ENCODE results near the gene CACNA2D2. TPM values are rescaled to one million over a fixed set of nuclear protein-coding genes. Genes with fewer than 3 reads are reported as not detected.

CACNA2D2 gene
- polyA plus RNA-seq, 1 of the 3 experiments (the other 2 are of a cell fraction): 1.1 TPM

DNA sequence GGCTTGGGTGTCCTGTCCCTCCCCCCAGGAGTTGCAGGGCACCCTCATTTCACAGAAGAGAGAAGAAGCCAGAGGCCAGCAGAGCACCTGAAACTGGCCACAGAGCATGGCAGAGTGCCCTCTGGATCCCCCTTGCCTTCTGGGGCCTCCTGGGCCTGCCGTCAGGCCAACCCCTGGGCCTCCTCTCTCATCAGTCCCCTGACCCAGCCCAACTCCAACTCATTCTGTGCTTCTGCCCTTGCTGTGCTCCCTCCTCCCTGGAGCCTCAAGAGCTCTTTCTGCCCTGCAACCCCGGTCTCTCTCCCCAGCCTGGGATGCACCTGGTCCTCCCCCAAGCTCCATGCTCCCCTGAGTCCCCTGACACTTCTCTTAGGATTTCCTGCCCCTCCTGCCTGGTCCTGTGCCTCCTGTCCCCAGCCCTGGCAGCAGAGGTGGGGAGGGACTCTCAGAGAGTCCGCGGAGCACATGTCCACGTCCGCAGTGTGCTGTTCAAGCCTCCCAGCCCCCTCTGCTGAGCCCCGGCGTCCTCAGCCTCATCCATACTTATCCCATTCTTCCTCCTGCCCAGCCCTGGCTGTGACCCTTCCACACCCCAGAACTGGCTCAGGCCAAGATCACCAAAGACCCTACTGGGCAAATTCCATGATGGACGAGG, 30.5 kb upstream of the CACNA2D2 start:
- WGBS (ENCODE audit: low lambda C conversion rate): 56% methylated on average over 9 of the region's 9 CpGs
- no peak overlapping the region for H3K4me3 ChIP-seq (ENCODE audit: low read depth in 2 of 2, low read length in 1 of 2)
- H3F3A ChIP-seq (replicated peaks; ENCODE audit: insufficient read depth): no peaks in the 10 kb centered on the region
- TF ChIP-seq NRF1 (IDR thresholded peaks at IDR 0.05; ENCODE audit: low read depth, low read length) (no peak), USF2 (IDR thresholded peaks at IDR 0.05; ENCODE audit: borderline replicate concordance, low read depth, low read length) (no peak), EZH2phosphoT487 (IDR thresholded peaks at IDR 0.05; ENCODE audit: borderline replicate concordance, low read depth) (no peak), MAX (IDR thresholded peaks at IDR 0.05; ENCODE audit: low read depth) (no peak), USF1 (IDR thresholded peaks at IDR 0.05; ENCODE audit: borderline replicate concordance, low read depth) (no peak), RCOR1 (IDR thresholded peaks at IDR 0.05; ENCODE audit: low read length) (no peak), SIN3A (IDR thresholded peaks at IDR 0.05; ENCODE audit: borderline replicate concordance, low read depth, low read length) (no peak), REST (IDR thresholded peaks at IDR 0.05; ENCODE audit: low read depth, low read length) (no peak)
- TF ChIP-seq, protein P1, sequence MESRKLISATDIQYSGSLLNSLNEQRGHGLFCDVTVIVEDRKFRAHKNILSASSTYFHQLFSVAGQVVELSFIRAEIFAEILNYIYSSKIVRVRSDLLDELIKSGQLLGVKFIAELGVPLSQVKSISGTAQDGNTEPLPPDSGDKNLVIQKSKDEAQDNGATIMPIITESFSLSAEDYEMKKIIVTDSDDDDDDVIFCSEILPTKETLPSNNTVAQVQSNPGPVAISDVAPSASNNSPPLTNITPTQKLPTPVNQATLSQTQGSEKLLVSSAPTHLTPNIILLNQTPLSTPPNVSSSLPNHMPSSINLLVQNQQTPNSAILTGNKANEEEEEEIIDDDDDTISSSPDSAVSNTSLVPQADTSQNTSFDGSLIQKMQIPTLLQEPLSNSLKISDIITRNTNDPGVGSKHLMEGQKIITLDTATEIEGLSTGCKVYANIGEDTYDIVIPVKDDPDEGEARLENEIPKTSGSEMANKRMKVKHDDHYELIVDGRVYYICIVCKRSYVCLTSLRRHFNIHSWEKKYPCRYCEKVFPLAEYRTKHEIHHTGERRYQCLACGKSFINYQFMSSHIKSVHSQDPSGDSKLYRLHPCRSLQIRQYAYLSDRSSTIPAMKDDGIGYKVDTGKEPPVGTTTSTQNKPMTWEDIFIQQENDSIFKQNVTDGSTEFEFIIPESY (IDR thresholded peaks at IDR 0.05; ENCODE audit: borderline replicate concordance, low read depth): no peak
- no peak overlapping the region for H3K9ac ChIP-seq
- no peak for DNase-seq
- H3K27ac ChIP-seq (ENCODE audit: low read depth in 2 of 2, low read length in 1 of 2): no peak overlapping the region
- POLR2A ChIA-PET: no interaction called here
- H3K27me3 ChIP-seq (ENCODE audit: insufficient read depth): peaks cover 14% of the 10 kb centered on the region
- H2AFZ ChIP-seq (ENCODE audit: low read depth): no peak overlapping the region
- H3K4me1 ChIP-seq (ENCODE audit: control insufficient read depth in 1 of 2, insufficient read depth in 2 of 2, low read depth in 1 of 2, low read length in 1 of 2): peaks cover 0 to 14% of the 10 kb centered on the region in 2 experiments; a peak in 1 of 4 replicates
- CTCF ChIA-PET: interaction anchor here (0.7 to 22.6 kb wide), 5 partner anchors 9 to 101 kb away, joined by 3 to 499 read pairs (median 6); no protein-coding TSS in a partner anchor
- no peaks in the 10 kb centered on the region for H3K36me3 ChIP-seq (replicated peaks in 1 of 2; ENCODE audit: control insufficient read depth in 1 of 2, insufficient read depth in 2 of 2, low read length in 1 of 2)
- H3K4me2 ChIP-seq: no peak overlapping the region
- no peaks in the 10 kb centered on the region for H3K9me3 ChIP-seq
- no peaks in the 10 kb centered on the region for H3K9me2 ChIP-seq
- H4K20me1 ChIP-seq (ENCODE audit: insufficient read depth): no peaks in the 10 kb centered on the region
- no peaks in the 10 kb centered on the region for H3K79me2 ChIP-seq (ENCODE audit: insufficient read depth)

All from SK-N-SH (cell line).